ENCODE measurements around the gene NIN. TPM values are rescaled to one million over a fixed set of nuclear protein-coding genes. Genes with fewer than 3 reads are reported as not detected.
"Not testable (repeated sequence)": the region's sequence is repeated elsewhere in the genome, so short reads cannot be mapped to it uniquely, and the experiment has no call there.

The NIN gene
- total RNA-seq, 1 donor from 2014 or later: 36.1 TPM

DNA sequence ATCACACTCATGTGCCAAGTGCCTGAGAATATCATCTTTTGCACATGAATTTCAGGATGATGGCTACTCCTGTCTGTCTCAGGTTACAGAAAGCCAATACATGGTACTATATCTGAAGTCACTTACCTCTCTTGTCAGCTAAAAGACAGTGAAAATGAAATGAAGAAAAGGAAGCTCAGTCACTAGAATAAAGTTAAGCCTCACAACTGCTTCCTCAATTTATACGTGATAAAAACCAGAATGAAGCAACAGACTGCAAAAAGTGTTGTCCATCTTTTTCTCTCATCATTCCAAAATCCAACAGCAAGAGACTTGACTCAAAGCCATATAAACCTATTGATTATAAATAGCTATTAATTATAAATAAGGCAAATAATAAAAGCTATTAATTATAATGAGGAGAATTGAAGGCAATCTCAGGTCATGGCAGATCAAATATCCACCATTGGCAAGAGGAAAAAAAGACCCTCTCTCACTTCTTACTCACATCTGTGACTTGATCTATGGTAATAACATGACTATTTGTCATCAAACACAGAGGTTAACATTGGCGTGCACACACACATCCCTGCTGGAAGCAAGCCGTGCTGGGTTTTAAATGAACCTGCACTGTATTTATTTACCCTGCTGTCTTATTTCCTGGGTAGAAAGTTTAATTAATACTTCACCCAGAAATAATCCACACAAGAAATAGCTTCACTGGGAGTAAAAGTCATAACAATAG is 10.0 kb downstream of the NIN start:
- DNase-seq (ENCODE audit: low read depth, low spot score): no peak

DNA sequence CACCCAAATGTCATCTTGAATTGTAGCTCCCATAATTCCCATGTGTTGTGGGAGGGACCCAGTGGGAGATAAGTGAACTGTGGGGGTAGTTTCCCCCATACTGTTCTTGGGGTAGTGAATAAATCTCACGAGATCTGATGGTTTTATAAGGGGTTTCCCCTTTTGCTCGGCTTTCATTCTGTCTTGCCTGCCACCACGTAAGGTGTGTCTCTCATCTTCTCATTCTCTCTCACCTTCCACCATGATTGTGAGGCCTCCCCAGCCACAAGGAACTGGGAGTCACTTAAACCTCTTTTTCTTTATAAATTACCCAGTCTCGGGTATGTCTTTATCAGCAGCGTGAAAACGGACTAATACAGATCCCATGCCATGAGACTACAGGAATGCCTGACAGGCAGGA is 11.7 kb downstream of the NIN start:
- DNase-seq (ENCODE audit: low read depth, low spot score): not testable (repeated sequence)

DNA sequence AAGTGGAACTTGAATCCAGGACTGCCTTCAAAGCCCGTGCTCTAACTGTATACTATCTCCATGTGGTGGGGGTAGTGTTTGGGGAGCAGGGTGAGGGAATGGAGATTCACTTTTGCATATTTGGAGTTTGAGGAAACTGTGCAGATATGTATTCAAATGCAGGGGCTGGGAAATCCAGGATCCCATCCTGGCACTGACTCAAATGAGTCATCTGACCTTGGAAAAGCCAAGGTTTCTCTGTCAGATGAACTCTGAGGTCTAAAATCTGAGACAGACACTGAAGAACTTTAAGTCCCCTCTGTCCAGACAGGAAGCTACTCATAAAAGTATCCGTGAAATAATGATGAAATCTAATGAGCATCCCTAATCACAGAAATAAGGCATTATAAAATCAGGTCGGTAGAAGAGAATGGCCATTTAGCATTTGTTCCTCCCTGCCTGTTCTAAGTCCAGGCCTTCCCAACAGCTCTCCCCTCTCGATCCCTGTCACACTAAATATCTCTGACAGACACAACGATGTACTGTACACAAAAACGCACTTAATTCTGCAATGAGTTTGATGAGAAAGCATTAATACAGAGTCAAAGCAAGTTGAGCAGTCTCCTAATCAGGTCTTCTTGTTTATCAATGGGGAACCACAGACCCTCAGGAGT is 14.4 kb downstream of the NIN start:
- DNase-seq (ENCODE audit: low read depth, low spot score): no peak

DNA sequence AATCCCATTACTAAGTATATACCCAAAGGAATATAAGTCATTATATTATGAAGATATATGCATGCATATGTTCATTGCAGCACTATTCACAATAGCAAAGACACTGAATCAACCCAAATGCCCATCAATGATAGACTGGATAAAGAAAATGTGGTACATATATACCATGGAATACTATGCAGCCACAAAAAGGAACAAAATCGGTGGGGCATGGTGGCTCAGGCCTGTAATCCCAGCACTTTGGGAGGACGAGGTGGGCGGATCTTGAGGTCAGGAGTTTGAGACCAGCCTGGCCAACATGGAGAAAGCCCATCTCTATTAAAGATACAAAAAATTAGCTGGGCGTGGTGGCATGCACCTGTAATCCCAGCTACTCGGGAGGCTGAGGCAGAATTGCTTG is 15.4 kb downstream of the NIN start:
- DNase-seq (ENCODE audit: low read depth, low spot score): not testable (repeated sequence)

DNA sequence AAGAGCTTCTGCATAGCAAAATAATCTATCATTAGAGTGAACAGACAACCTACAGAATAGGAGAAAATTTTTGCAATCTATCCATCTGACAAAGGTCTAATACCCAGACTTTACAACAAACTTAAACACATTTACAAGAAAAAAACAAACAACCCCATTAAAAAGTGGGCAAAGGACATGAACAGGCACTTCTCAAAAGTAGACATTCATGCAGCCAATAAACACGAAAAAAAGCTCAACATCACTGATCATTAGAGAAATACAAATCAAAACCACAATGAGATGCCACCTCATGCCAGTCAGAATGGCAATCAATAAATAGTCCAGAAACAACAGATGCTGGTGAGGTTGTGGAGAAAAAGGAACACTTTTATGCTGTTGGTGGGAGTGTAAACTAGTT is 15.9 kb downstream of the NIN start:
- DNase-seq (ENCODE audit: low read depth, low spot score): not testable (repeated sequence)

DNA sequence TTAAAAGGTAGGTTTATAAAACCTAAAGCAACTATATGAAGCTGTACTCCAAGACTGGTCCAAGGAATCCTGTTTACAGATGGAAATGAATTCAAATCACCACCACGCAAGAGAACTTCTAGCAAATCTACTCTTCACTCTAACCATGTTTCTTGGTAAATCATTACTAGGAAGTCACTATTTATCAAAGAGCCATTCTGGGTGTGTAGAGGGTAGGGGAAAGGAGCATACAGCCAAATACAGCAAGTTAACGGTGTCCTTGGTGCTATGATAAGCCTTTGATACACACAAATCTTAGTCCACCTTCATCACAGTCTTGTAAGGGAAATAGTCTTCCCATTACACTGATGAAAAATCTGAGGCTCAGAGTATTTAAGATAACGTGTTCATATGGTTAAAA is 16.8 kb downstream of the NIN start:
- DNase-seq (ENCODE audit: low read depth, low spot score): no peak

DNA sequence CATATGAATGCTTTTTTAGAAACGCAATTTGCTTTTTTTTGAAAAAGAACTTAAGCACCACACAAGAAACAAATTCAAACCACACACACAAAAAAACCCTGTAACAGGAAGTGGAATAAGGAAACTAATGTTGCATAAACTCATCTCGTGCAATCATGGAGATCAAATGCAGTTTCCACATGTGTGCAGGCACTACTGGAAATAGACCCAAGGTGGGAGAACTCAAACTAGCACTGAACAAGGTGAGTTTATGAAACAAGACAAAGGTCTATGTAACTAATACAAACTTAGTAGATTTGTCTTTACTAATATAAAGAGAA is 17.5 kb downstream of the NIN start:
- no peak for DNase-seq (ENCODE audit: low read depth, low spot score)

DNA sequence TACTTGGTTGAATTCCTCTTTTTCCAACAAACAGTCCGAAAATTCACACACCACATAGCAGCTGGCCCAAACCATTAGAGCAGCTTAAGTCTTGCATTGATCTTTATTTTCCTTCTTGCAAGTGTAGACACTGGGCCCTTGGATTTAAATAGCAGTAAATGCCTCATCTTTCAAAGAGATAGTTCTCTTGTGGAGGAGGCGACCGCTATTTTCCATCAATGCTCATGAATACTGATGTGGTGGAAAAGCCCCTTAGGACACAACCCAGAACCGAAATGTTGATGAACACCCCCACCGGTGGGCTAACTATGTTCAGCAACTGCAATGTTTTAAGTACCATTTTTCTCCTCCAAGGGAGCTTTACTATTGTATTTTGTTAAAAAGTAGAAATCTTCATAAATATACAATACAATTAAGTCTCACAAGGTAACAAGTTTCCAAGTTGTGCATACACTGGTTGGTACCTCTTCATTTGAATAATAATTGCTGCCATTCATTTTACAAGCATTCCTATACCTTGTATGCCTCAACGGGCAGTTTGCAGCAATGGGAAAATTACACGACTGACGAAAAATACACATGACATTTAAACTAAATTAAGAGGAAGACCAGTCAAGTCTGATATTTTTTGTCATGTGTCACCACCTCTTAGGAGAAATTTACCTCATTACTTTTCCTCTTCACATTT is 18.0 kb downstream of the NIN start:
- DNase-seq (ENCODE audit: low read depth, low spot score): no peak

- no peak for DNase-seq (ENCODE audit: low read depth, low spot score)
Measured at GRCh38 chr14:50812180-50812579, 18.8 kb downstream of the NIN start.

DNA sequence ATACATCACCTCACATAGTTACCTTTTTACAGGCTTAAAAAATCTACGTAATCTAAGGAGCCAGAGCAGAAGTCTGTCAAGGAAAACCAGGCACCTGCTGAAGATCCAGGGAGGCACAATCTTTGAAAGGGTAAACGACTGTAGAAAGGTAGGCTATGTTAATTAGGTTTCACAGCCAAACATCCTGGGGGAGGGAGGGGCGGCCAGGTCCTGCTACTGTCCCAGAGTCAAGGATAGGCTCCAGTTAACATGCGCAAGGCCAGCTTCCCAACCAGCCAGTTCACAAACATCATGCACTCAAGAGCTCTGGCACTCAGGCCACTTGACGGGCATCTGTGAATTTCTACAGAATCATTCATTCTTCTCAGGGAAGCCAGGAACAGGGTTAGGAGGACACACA is 22.9 kb downstream of the NIN start:
- no peak for DNase-seq (ENCODE audit: low read depth, low spot score)

GRCh38 chr14:50806241-50806933 is 24.6 kb downstream of the NIN start:
- no peak for DNase-seq (ENCODE audit: low read depth, low spot score)

DNA sequence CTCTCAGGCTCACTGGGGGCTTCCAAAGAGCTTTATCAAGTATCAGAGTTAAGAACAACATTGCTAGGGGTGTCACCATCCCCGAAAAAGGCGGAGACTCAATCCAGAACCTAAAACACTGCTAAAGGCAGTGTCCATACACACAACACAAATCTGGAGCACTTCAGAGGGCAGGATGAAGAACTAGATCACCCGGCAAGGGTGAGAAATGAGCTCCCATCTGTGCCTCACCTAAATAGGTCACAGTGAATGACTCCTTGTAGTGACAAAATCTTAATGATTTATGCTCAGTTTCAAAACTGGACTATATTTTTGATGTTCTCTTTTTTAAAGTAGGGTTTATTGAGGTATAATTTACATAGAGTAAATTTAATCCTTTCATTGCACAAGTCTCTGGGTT is 25.6 kb downstream of the NIN start:
- no peak for DNase-seq (ENCODE audit: low read depth, low spot score)

- DNase-seq (ENCODE audit: low read depth, low spot score): peak; percentile 40
Measured at GRCh38 chr14:50804181-50804721, 26.7 kb downstream of the NIN start.

- peak; percentile 49 for DNase-seq (ENCODE audit: low read depth, low spot score)
Measured at GRCh38 chr14:50801706-50802105, 29.3 kb downstream of the NIN start.

- DNase-seq (ENCODE audit: low read depth, low spot score): no peak
Measured at GRCh38 chr14:50800032-50800431, 30.9 kb downstream of the NIN start.

DNA sequence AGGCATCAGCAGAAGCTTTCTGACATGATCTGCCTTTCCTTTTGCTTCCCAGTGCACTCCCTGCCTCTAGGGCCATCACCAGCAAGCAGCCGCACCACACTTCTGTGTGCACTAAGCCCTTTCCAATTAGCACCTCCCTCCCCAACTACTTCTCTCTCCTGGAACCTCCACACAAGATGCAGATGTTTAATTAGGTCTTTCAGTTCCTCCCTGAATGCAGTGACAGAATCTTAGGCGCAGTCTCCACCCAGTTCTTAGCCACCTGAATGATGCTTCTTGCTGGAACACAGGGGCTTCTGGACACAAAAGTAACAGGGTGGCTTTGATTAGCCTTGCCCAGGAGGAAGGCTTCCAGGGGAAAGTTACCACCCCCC is 32.9 kb downstream of the NIN start:
- DNase-seq (ENCODE audit: low read depth, low spot score): no peak

DNA sequence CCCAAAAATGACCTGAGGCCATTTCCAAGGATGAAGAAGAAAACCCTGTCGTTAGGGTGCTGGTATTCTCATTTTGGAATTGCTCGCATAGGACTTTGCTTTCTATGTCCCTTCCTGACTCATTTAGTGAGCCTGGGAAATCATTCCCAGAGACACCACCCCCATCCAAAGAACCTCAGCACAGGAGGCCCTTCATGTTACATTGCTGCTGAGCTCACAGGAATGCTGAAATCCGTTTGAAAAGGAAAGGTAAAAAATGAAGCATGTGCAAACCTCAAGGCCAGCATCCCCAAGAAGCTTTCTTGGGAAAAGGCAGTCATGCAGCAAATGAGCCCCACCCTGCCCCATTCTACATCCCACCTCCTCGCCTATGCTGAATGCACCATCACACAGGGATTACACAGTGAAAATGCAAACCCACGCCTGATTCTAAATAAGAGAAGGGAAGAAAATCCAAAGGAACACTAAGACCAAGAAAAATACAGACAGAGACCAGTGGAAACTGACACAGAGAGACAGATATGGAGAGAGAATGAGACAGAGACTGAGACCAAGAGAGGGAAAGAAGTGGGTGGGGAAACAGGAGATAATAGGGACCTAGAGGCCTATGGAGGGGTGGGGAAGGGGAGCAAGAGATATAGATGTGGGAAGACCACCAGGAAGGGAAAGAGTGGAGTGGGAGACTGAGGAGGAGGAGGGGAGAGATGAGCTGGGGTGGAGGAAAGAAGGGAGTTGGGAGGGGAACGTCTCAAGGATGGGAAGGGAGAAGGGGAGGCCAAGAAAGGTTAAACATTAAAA is 33.5 kb downstream of the NIN start:
- DNase-seq (ENCODE audit: low read depth, low spot score): no peak

GRCh38 chr14:50796390-50796789 is 34.6 kb downstream of the NIN start:
- no peak for DNase-seq (ENCODE audit: low read depth, low spot score)

DNA sequence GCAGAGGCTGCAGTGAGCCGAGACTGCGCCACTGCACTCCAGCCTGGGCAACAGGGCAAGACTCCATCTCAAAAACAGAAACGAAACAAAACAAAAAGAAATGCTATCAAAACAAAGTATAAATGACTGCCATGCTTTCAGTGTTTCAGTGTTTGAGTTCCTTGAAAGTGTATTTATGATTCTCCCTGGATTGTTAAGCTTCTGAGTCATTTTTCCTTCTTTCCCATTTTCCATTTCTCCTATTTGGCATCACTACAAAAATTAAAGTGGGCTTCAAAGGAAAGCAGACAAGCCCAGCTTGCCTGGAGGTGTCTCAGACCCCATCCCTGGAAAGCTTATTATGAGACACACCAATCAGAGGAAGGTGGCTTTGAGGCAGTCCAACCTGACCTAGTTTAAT is 35.1 kb downstream of the NIN start:
- DNase-seq (ENCODE audit: low read depth, low spot score): no peak

- no peak for DNase-seq (ENCODE audit: low read depth, low spot score)
Measured at GRCh38 chr14:50795142-50795541, 35.8 kb downstream of the NIN start.

- DNase-seq (ENCODE audit: low read depth, low spot score): no peak
Measured at GRCh38 chr14:50794068-50794645, 36.8 kb downstream of the NIN start.

Measured in pulmonary artery endothelial cell (primary cell).